Measurements from ENCODE around the gene PTPN12. TPM values are rescaled to one million over a fixed set of nuclear protein-coding genes. Genes with fewer than 3 reads are reported as not detected.
A peak's percentile ranks its signal among the peaks of the same experiment; 100 is the strongest.
"Not testable (repeated sequence)": the region's sequence is repeated elsewhere in the genome, so short reads cannot be mapped to it uniquely, and the experiment has no call there.

PTPN12 gene
- total RNA-seq (2014; rRNA removed; shearing (Covaris generic)): 41.5 and 59.7 TPM in 2 replicates

DNA sequence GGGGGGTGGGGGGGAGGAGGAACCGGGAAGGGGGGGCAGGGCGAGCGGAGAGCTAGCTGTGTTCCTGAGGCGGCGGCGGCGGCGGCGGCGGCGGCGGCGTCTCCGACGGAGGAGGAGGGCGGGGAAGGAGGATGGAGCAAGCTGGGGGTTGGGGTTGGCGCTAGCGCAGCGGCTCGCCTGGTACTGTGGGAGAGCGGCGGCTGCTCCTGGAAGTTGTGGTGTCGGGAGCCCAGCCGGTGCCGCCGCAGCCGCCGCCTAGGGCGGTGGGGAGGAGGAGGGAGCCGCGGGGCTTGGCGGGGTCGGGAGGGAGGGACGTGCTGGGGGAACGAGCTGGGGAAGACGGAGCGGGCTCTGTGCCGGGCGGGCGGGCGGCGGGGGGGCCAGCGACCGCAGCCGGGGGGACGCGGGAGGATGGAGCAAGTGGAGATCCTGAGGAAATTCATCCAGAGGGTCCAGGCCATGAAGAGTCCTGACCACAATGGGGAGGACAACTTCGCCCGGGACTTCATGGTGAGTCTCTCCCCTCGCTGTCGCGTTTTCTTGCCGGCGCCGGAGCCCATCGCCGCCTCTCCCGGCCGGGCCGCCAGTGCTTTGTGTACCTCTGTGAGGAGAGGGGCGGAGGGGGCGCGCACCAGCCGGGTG is at the start of gene PTPN12:
Gene PTPN12 (plus strand): TSS at position 160 of the 642 bp plus-strand sequence. CDS start 252 bp downstream, at position 412.
- peak; percentile 86 for DNase-seq (ENCODE audit: low read depth)

DNA sequence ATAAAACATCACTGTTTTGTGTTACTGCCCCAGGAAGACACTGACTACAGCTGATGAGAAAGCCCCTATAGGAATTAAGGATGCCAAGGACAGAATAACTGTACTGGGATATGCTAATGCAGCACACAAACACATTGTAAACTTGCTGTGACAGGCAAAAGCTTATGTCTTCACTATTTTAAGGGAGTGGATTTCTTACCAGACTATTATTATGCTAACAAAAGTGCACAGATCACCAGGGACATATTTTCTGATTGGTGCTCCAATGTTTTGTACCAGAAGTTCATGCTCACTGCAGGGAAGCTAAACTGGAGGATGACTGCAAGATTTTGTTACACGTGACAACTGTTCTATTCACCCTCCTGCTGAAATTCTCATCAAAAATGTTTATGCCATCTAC is 48.1 kb upstream of the PTPN12 start:
- DNase-seq (ENCODE audit: low read depth): no peak

DNA sequence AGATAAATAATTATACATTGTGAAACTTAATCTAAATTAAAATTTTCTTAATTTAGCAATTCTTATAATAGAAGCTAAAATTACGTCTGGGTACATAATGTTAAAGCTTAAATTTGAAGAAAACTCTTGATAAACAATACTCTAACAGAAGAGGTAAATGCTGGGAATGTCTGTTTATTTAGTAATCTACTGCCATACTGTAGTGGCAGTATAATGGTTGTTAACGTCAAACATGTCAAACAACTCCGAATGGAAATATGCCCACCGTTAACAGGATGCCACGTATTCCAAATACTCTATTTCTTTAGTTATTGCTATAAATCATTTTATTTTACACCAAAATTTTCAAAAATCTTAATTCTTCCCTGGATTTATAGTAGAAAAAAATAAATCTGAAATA is 40.0 kb upstream of the PTPN12 start:
- DNase-seq (ENCODE audit: low read depth): no peak

DNA sequence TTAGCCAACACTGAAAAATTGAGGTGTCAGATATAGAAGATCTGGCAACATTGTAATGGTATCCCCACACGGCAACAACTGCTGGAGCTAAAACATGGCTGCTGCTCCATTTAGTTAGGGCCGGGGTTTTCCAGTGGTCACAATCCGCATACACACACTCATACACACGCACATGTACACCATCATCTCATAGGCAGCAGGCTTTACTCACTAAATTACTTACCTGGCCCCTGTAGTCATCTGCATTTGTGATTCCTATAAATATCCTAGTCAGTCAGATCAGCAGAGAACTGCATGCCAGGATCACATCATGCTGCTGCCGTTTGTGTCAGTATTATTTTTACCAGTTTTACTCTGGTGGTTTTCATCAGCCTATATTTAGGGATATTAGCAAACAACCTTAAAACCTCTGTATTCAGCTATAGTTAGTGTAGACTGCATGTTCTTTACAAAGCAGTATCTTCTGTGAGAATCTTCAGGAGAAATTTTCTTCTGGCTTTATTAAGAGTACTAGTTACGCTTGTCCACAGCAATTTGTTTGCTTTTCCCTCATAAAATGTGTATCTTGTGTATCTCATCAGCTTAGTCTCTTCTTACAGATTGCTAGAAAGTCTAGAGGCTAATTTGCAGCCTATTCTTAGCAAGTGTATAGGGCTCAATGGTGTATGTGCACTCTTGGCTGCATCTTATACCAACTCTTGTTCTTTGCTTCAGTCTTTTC is 38.3 kb upstream of the PTPN12 start:
- DNase-seq (ENCODE audit: low read depth): no peak

GRCh38 chr7:77501192-77501515 is 35.9 kb upstream of the PTPN12 start:
- no peak for DNase-seq (ENCODE audit: low read depth)

DNA sequence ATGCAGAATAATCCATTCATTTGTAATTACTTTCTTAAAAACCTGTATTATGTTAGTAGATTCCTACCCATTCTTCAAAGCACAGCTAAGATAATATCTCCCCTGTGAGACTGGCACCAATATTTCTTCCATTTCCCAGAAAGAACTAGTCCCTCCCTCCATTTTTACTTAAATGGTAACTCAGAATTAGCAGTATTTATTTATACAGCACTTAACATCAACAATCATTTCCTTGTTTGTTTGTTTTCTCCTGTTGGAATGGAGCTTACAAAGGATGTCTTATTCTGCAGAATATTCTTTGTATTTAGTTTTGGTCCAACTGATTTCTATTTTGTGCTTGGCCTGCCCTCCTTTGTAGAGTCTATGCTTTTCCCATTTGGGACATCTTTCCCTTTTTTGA is 32.1 kb upstream of the PTPN12 start:
- no peak for DNase-seq (ENCODE audit: low read depth)

GRCh38 chr7:77506899-77507298 is 30.2 kb upstream of the PTPN12 start:
- DNase-seq (ENCODE audit: low read depth): no peak

GRCh38 chr7:77513002-77513670 is 24.0 kb upstream of the PTPN12 start:
- not testable (repeated sequence) for DNase-seq (ENCODE audit: low read depth)

DNA sequence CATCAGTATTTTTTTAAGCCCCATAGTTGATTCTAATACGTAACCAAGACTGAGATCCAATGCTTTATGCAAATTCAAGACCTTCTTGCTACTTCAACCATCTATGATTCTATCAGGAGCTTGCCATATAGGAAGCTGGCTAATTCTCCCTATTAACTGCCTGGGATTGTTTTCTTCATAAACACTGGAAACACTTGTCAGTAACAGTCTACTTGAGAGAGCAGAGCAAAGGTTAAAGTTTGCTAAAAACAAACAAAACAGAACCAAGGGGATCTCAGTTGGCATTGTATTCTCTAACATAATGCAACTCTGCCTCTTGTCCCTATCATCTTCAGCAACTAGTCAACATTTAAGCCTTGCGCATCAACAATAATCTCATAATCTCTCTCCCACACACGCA is 21.0 kb upstream of the PTPN12 start:
- no peak for DNase-seq (ENCODE audit: low read depth)

DNA sequence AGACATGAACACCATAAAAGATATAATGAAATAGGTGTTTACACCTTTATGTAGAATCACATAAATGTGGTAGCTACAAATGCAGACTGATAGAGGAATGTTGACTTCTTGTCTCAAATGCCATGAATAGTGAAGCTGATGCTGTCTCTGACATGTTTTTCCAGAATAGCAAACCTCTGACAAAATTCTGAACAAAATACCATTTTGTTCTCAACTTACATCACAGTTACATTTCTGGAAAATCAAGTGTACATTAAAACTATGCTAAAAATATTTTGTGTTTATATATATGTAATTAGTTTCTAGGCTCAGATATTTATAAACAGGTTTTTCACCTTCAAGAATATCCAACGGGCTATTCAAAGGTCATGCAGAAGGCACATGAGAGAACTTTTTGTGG is 16.8 kb upstream of the PTPN12 start:
- DNase-seq (ENCODE audit: low read depth): no peak

GRCh38 chr7:77521537-77521936 is 15.6 kb upstream of the PTPN12 start:
- not testable (repeated sequence) for DNase-seq (ENCODE audit: low read depth)

- DNase-seq (ENCODE audit: low read depth): no peak
These were observed 12.4 kb upstream of the PTPN12 start for GRCh38 chr7:77524731-77525130.

DNA sequence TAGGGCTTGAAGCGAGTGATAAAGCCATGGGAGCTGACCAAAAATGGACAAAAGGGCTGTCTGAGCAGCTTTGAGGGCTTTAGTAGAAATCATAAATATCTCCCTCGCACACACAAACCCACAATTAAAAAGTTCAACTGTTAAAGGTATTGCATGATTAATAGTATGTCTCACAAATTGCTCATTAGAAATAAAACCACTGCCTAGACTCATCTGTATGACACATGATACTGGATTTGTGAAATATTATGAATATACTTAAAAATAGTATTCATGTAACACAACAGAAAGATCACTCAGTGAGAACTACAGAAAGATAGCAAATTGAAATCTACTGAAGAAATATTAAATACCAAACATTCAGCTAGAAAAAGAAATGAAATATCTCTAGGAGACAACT is 11.9 kb upstream of the PTPN12 start:
- no peak for DNase-seq (ENCODE audit: low read depth)

GRCh38 chr7:77528368-77528767 is 8.7 kb upstream of the PTPN12 start:
- no peak for DNase-seq (ENCODE audit: low read depth)

DNA sequence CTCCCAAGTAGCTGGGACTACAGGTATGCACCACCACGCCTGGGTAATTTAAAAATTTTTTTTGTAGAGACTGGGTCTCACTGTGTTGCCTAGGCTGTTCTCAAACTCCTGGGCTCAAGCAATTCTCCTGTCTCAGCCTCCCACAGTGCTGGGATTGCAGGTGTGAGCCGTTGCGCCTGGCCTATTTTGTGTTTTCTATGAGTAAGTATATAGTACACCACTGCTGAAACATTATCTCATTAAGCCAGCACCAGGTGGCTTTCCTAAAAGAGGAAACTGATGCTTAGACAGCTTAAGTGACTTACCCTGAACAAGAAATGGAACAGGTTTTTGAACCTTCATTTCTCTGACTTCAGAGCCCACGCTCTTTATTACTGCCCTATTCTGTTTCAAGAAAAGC is 7.8 kb upstream of the PTPN12 start:
- DNase-seq (ENCODE audit: low read depth): no peak

DNA sequence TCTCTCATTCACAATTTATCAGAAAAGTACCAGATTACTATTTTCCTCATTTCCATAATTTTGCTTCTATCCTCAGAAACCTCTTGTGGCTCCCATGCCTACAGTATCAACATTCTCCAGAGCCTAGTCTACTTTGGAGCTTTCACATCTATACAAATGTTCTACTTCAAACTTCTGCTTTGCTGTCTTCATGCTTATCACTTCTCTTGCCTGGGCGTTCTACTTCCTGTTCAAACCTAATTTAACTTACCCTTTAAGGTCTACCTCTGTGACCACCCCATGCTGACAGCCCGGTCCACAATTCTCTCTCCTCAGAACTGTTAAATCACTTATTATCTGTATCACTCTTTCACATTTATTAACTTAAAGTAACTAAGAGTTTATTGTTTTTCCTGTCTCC is 6.1 kb upstream of the PTPN12 start:
- DNase-seq (ENCODE audit: low read depth): no peak

DNA sequence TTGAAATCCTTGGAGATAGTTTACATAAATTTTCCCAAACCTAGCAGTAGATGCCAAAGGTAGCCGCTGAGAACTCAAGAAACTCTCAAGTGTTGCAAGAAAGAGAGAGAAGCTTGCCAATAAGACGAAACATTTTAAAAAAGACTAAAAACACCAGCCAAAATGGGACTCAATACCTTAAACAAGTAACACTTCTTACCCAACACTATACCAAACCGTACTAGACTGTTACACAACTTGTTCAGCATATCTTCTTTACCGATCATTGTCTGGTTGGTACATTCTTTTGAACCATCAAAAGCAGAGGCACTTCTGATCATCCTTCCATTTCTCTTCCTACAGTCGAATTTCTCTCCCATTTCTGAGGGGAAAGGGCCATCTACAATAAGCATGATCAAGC is 4.8 kb upstream of the PTPN12 start:
- DNase-seq (ENCODE audit: low read depth): no peak

DNA sequence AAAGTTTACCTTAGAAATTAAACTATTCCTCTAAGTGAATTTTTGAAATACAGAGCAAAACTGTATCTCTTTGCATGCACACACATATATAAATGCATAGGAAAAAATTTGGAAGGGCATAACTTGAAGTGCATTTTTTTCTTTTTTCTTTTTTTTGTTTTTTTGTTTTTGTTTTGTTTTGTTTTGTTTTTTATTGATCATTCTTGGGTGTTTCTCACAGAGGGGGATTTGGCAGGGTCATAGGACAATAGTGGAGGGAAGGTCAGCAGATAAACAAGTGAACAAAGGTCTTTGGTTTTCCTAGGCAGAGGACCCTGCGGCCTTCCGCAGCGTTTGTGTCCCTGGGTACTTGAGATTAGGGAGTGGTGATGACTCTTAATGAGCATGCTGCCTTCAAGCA is 4.4 kb upstream of the PTPN12 start:
- not testable (repeated sequence) for DNase-seq (ENCODE audit: low read depth)

DNA sequence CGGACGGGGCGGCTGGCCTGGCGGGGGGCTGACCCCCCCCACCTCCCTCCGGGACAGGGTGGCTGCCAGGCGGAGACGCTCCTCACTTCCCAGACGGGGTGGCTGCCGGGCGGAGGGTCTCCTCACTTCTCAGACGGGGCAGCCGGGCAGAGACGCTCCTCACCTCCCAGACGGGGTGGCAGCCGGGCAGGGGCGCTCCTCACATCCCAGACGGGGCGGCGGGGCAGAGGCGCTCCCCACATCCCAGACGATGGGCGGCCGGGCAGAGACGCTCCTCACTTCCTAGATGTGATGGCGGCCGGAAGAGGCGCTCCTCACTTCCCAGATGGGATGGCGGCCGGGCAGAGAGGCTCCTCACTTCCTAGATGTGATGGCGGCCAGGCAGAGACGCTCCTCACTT is 3.0 kb upstream of the PTPN12 start:
- not testable (repeated sequence) for DNase-seq (ENCODE audit: low read depth)

DNA sequence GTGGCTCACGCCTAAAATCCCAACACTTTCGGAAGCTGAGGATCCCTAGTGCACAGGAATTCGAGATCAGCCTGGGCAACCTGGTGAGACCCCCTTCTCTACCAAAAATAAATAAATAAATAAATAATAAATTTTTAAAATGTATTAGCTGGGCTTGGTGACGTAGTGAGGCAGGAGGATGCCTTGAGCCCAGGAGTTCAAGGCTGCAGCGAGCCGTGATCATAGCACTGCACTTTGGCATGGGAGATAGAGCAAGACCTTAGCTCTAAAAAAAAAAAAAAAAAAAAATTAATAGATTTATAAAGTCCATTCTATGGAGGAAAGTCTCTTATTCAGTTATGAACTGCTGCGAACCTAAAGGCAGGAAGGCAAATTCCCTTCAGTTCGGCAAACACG is 1.1 kb upstream of the PTPN12 start:
- no peak for DNase-seq (ENCODE audit: low read depth)

DNA sequence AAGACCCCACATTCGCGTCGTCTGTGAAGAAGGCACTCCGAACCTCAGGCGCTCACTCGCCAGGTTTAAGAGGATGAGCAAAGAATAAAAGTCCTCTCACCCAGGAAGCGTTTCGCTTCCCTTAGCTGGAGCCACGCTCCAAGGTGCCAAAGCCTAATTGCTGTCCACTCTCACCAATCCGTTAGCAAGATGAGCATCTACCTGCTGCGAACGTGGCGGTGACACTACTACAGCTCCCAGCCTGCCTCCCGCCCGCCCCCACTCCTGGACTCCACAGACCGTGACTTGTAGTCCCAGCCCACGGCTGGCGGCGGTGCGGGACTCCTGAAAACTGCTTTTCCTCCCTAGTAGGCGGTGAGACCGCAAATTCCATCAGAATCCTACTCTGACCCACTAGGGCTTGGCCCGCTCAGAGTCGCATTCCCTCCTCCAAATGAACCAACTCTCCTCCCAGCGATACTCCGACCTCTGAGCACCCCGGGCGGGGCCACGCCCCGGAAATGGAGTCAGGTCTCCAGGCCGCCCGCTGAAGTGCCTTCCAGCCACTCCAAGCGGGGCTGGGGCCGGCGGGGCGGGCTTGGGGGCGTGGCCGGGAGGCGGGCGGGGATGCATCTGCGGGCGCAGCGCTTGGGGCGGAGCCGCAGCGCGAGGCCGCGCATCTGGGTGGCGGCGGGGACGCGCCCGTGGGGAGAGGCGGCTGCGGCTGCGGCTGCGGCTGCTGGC is 521 bp upstream of the PTPN12 start:
- DNase-seq (ENCODE audit: low read depth): peak; percentile 98

GRCh38 chr7:77537778-77538280 is 734 bp downstream of the PTPN12 start:
- DNase-seq (ENCODE audit: low read depth): peak; percentile 64

Measured in M059J (cell line).